ENCODE measurements around the gene WDR77. TPM values are rescaled to one million over a fixed set of nuclear protein-coding genes. Genes with fewer than 3 reads are reported as not detected.
A peak's percentile ranks its signal among the peaks of the same experiment; 100 is the strongest.

Gene WDR77
- total RNA-seq, 8 experiments from 2014 or later, result 17.4 to 50.8 (median 30.5) TPM

DNA sequence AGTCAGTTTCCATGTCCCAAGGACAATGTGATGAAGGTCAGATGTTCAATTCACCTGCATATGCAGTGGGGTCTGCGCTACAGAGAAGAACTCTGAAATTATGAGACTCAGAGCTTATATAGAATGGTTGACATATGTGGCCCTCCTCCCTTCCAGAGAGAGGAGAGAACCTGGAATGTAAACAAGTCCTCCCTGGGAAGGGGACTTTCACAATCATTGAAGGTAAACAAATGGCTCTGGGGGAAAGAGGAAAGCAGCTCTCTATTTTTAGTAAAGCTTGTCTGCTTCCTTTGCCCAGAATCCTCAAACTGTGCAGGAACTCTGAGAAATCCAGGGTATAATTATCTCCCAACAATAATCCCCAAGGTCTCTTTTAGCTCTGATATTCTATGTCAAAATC is 31.3 kb downstream of the WDR77 start:
- H3K4me3 ChIP-seq, result no peak overlapping the region
- in situ Hi-C loops (cut with MboI; ENCODE audit: low pct_unique_long_range_greater_than_20kb in 2 of 9, low sequenced_read_pairs in 9 of 9, unreplicated experiment in 9 of 9), result loop anchor here in 1 of 9 experiments (25.0 kb wide), 1 partner anchor 205 kb away; the partner anchor contains the start of gene DENND2D
- no peak overlapping the region for H3K27ac ChIP-seq
- WGBS, 10 experiments, result 67 to 100% (median 88%) methylated on average over 1 of the region's 1 CpG; no CpG with 5 or more reads in 3 of the 10 experiments
- H3K4me1 ChIP-seq (replicated peaks in 1 of 2), result no peaks in the 10 kb centered on the region
- no peak for ATAC-seq (replicated peaks in 6 of 8)

- in situ Hi-C loops (cut with MboI; ENCODE audit: low pct_unique_long_range_greater_than_20kb in 2 of 9, low sequenced_read_pairs in 9 of 9, unreplicated experiment in 9 of 9), result loop anchor here in 1 of 9 experiments (25.0 kb wide), 1 partner anchor 203 kb away; the partner anchor contains the start of gene DENND2D
- ATAC-seq (replicated peaks in 6 of 8), result no peak
- 0 to 100% (median 77%) methylated on average over 1 to 3 of the region's 3 CpGs; no CpG with 5 or more reads in 2 of the 10 experiments for WGBS, 10 experiments
- Histone ChIP-seq H3K4me1 (replicated peaks in 1 of 2) (no peaks in the 10 kb centered on the region), H3K4me3 (no peak overlapping the region), H3K27ac (no peak overlapping the region)
These were observed 33.6 kb downstream of the WDR77 start for GRCh38 chr1:111415461-111415860.

- H3K4me3 ChIP-seq, result no peak overlapping the region
- no peak for ATAC-seq (replicated peaks in 6 of 8)
- H3K4me1 ChIP-seq (replicated peaks in 1 of 2), result no peaks in the 10 kb centered on the region
- no peak overlapping the region for H3K27ac ChIP-seq
- WGBS, 10 experiments, result 60 to 86% (median 83%) methylated on average over 1 to 2 of the region's 2 CpGs; no CpG with 5 or more reads in 6 of the 10 experiments
- in situ Hi-C loops (cut with MboI; ENCODE audit: low pct_unique_long_range_greater_than_20kb in 2 of 9, low sequenced_read_pairs in 9 of 9, unreplicated experiment in 9 of 9), result loop anchor here in 1 of 9 experiments (25.0 kb wide), 1 partner anchor 202 kb away; the partner anchor contains the start of gene DENND2D
These were observed 34.3 kb downstream of the WDR77 start for GRCh38 chr1:111414756-111415155.

DNA sequence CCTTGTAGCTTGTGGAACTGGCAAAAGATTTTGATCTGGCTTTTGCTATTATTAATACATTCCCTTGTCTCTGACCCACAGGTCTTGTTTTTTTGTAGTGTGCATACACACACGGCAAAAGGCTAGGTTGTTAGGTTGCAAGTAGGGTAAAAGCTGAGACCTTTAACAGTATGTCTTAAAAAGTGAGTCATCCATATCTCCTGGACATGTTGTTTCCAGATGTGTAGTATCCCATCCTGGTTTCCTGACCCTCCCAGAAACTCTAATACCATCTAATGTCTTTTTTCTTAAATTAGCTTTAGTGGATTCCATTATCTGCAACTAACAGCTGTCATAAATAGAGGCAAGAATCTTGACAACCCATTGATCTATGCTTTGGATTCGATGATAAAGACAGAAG is 36.2 kb downstream of the WDR77 start:
- peak in 2 of 8 experiments; percentile 26 to 76 for ATAC-seq (replicated peaks in 6 of 8)
- no peak overlapping the region for H3K27ac ChIP-seq
- in situ Hi-C loops (cut with MboI; ENCODE audit: low pct_unique_long_range_greater_than_20kb in 2 of 9, low sequenced_read_pairs in 9 of 9, unreplicated experiment in 9 of 9), result loop anchor here in 1 of 9 experiments (25.0 kb wide), 1 partner anchor 201 kb away; the partner anchor contains the start of gene DENND2D
- no peaks in the 10 kb centered on the region for H3K4me1 ChIP-seq (replicated peaks in 1 of 2)
- H3K4me3 ChIP-seq, result no peak overlapping the region
- 0 to 86% (median 57%) methylated on average over 1 to 2 of the region's 2 CpGs for WGBS, 10 experiments

DNA sequence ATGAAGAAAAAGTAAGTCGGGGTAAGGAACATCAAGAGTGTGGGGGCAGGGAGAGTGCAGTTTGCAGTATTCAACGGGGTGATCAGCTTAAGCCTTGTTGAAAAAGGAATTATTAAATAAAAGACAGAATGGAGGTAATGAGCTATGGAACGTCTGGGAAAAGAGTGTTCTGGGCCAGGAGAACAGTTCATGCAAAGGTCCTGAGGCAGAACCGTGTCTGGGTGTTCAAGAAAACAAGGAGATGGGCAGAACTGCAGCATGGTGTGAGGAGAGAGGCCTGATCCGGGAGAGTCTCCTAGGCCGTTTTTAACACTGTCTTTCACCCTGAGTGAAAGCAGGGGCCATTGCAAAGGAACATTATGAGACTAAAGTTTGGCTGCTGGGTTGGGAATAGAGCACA is 41.8 kb downstream of the WDR77 start:
- 0 to 69% (median 58%) methylated on average over 1 to 6 of the region's 6 CpGs for WGBS, 10 experiments
- Histone ChIP-seq H3K27ac (no peak overlapping the region), H3K4me3 (no peak overlapping the region), H3K4me1 (replicated peaks in 1 of 2) (no peaks in the 10 kb centered on the region)
- no peak for ATAC-seq (replicated peaks in 6 of 8)
- in situ Hi-C loops (cut with MboI; ENCODE audit: low pct_unique_long_range_greater_than_20kb in 2 of 9, low sequenced_read_pairs in 9 of 9, unreplicated experiment in 9 of 9), result loop anchor here in 1 of 9 experiments (25.0 kb wide), 1 partner anchor 195 kb away; the partner anchor contains the start of gene DENND2D

DNA sequence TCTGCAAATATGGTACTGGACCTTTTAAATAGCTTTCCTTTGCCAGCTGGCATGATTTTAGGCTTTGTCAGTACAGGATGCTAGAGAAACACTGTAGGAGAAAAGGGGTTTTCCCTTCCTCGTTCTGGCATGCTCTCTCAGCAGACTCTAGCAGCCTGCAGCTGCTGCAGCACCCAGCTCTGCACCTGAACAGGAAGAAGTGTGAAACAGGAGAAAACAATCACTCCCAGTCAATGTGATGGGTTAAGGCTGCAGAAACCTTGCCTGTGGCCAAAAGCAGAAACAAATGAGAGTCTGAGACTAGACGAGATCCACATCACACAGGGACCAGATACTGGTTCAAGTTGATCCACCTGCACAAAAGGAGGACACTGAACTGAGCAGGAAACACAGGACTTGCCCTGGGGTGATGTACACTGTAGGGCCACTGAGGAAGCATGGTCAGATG is 42.7 kb downstream of the WDR77 start:
- H3K4me3 ChIP-seq, result no peak overlapping the region
- 0 to 25% (median 10%) methylated on average over 1 to 2 of the region's 2 CpGs; no CpG with 5 or more reads in 4 of the 10 experiments for WGBS, 10 experiments
- in situ Hi-C loops (cut with MboI; ENCODE audit: low pct_unique_long_range_greater_than_20kb in 2 of 9, low sequenced_read_pairs in 9 of 9, unreplicated experiment in 9 of 9), result loop anchor here in 1 of 9 experiments (25.0 kb wide), 1 partner anchor 194 kb away; the partner anchor contains the start of gene DENND2D
- H3K27ac ChIP-seq, result no peak overlapping the region
- peak in 1 of 8 experiments; percentile 45 for ATAC-seq (replicated peaks in 6 of 8)
- no peaks in the 10 kb centered on the region for H3K4me1 ChIP-seq (replicated peaks in 1 of 2)

DNA sequence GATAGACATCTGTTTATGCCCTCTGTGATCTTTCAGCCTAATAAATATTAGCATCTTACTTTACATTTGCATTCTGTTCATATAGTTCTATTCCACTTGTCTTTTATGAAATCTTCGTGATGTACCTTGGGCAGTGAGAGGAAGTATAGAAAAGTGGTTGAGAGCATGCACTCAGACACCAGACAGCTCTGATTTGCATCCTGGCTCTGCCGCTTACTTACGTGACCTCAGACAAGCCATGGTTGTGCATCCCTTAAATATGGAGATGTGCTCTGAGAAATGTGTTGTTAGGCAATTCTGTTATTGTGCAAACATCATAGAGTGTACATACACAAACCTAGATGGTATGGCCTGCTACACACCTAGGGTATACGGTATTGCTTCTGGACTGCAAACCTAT is 44.5 kb downstream of the WDR77 start:
- in situ Hi-C loops (cut with MboI; ENCODE audit: low pct_unique_long_range_greater_than_20kb in 2 of 9, low sequenced_read_pairs in 9 of 9, unreplicated experiment in 9 of 9), result loop anchor here in 1 of 9 experiments (25.0 kb wide), 1 partner anchor 192 kb away; the partner anchor contains the start of gene DENND2D
- peak in 2 of 8 experiments; percentile 17 to 25 for ATAC-seq (replicated peaks in 6 of 8)
- H3K27ac ChIP-seq, result no peak overlapping the region

GRCh38 chr1:111402083-111402482 is 47.0 kb downstream of the WDR77 start:
- no peak for ATAC-seq (replicated peaks in 6 of 8)
- Histone ChIP-seq H3K27ac (no peak overlapping the region), H3K4me1 (replicated peaks in 1 of 2) (no peaks in the 10 kb centered on the region), H3K4me3 (no peak overlapping the region)
- 50 to 100% (median 80%) methylated on average over 1 to 5 of the region's 5 CpGs; no CpG with 5 or more reads in 3 of the 10 experiments for WGBS, 10 experiments
- in situ Hi-C loops (cut with MboI; ENCODE audit: low pct_unique_long_range_greater_than_20kb in 2 of 9, low sequenced_read_pairs in 9 of 9, unreplicated experiment in 9 of 9), result loop anchor here in 1 of 9 experiments (25.0 kb wide), 1 partner anchor 190 kb away; the partner anchor contains the start of gene DENND2D

More for the DNA sequence above, 44.5 kb downstream of the WDR77 start:
- 0 to 100% (median 71%) methylated on average over 1 to 4 of the region's 4 CpGs; no CpG with 5 or more reads in 3 of the 10 experiments for WGBS, 10 experiments
- H3K4me1 ChIP-seq (replicated peaks in 1 of 2), result no peaks in the 10 kb centered on the region
- H3K4me3 ChIP-seq, result no peak overlapping the region

DNA sequence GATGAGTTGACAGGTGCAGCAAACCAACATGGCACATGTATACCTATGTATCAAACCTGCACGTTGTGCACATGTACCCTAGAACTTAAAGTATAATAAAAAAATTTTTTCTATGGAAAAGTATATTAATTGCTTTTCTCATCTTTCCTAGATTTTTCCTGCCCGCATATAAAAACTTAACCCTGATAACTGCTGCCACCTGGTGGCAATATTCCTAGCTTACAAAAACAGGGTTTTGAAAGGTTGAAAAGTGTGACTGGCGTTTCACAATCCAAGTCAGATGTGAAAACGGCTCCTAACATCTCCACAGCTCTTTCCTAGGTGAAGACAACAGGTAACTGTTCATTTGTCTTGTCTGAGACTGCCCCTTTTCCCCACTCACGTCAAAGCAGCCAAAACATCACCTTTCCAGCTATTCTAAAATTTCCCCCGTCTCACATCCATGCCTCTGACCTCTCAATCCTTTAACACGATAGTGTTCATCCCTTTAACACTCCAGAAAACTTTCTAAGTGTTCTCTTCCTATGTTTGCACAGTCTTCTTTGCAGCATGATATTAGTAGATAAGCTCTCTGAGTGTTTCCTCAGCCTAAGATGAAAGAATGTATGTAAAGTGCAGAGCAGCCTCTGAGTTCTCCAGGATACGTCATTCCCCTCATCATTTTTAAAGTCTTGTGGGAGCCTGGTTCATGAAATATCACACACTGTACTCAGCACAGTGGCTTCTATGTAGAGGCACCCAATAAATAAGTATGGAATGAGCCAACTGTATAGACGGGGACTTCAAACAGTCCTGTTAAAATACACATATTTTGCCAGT is 49.1 kb downstream of the WDR77 start:
- H3K27ac ChIP-seq, result no peak overlapping the region

GRCh38 chr1:111392460-111392945 is 56.6 kb downstream of the WDR77 start:
- ATAC-seq (replicated peaks in 6 of 8), result no peak
- Histone ChIP-seq H3K27ac (no peak overlapping the region), H3K4me1 (replicated peaks in 1 of 2) (no peaks in the 10 kb centered on the region), H3K4me3 (no peak overlapping the region)
- in situ Hi-C loops (cut with MboI; ENCODE audit: low pct_unique_long_range_greater_than_20kb in 2 of 9, low sequenced_read_pairs in 9 of 9, unreplicated experiment in 9 of 9), result loop anchor here in 5 of 9 experiments (10.0 to 25.0 kb wide), 2 partner anchors 155 to 168 kb away; partner anchors contain the start of gene CHI3L2 (in 5 of the 5)
- WGBS, 10 experiments, result 20 to 67% (median 38%) methylated on average over 1 of the region's 1 CpG; no CpG with 5 or more reads in 5 of the 10 experiments

More for the DNA sequence above, 49.1 kb downstream of the WDR77 start:
- H3K4me1 ChIP-seq (replicated peaks in 1 of 2), result no peaks in the 10 kb centered on the region
- ATAC-seq (replicated peaks in 6 of 8), result peak in 2 of 8 experiments; percentile 22 to 42
- in situ Hi-C loops (cut with MboI; ENCODE audit: low pct_unique_long_range_greater_than_20kb in 2 of 9, low sequenced_read_pairs in 9 of 9, unreplicated experiment in 9 of 9), result loop anchor here in 6 of 9 experiments (10.0 to 25.0 kb wide), 3 partner anchors 163 to 188 kb away; partner anchors contain the start of genes CHI3L2 (in 5 of the 6) and DENND2D (in 1 of the 6)
- 5 to 100% (median 29%) methylated on average over 2 to 9 of the region's 9 CpGs for WGBS, 10 experiments
- H3K4me3 ChIP-seq, result no peak overlapping the region

GRCh38 chr1:111392042-111392441 is 57.0 kb downstream of the WDR77 start:
- no peak overlapping the region for H3K4me3 ChIP-seq
- no peak overlapping the region for H3K27ac ChIP-seq
- H3K4me1 ChIP-seq (replicated peaks in 1 of 2), result no peaks in the 10 kb centered on the region
- 0 to 100% (median 54%) methylated on average over 1 of the region's 1 CpG; no CpG with 5 or more reads in 2 of the 10 experiments for WGBS, 10 experiments
- in situ Hi-C loops (cut with MboI; ENCODE audit: low pct_unique_long_range_greater_than_20kb in 2 of 9, low sequenced_read_pairs in 9 of 9, unreplicated experiment in 9 of 9), result loop anchor here in 5 of 9 experiments (10.0 to 25.0 kb wide), 2 partner anchors 155 to 167 kb away; partner anchors contain the start of gene CHI3L2 (in 5 of the 5)
- ATAC-seq (replicated peaks in 6 of 8), result no peak

All from motor neuron (in vitro differentiated cells).